GM21576 (cell line): ENCODE results near the gene ZSWIM1.

ENCODE experiments used
- ATAC-seq: cut with Tn5 transposase; IDR thresholded peaks from one replicate; pipeline ENCODE4 v1.9.1; 2021; ENCODE audit warnings: mild to moderate bottlenecking, moderate library complexity; ENCODE audit not compliant: unreplicated experiment

Gene ZSWIM1

GRCh38 chr20:45880988-45881788, at the start of gene ZSWIM1:
ZSWIM1 (plus strand) TSS chr20:45881227; CDS start chr20:45882593, 1,366 bp downstream.
- ATAC-seq, result peak; percentile 99

GRCh38 chr20:45832619-45833018, 48.4 kb upstream of the ZSWIM1 start:
- ATAC-seq, result no peak

GRCh38 chr20:45833030-45833882, 47.8 kb upstream of the ZSWIM1 start, which contains the start of gene SNX21:
SNX21 (plus strand) TSS chr20:45833799; CDS start chr20:45833920, 121 bp downstream.
- no peak for ATAC-seq

- no peak for ATAC-seq
Observed at GRCh38 chr20:45833883-45834796, 46.9 kb upstream of the ZSWIM1 start.

GRCh38 chr20:45834797-45835161, 46.2 kb upstream of the ZSWIM1 start:
- no peak for ATAC-seq

- no peak for ATAC-seq
Observed at GRCh38 chr20:45835329-45835765, 45.7 kb upstream of the ZSWIM1 start.

- ATAC-seq, result no peak
Observed at GRCh38 chr20:45835825-45836224, 45.2 kb upstream of the ZSWIM1 start.

- ATAC-seq, result no peak
Observed at GRCh38 chr20:45836841-45837240, 44.2 kb upstream of the ZSWIM1 start.

GRCh38 chr20:45840700-45841198, 40.3 kb upstream of the ZSWIM1 start:
- ATAC-seq, result no peak

GRCh38 chr20:45841407-45842129, 39.5 kb upstream of the ZSWIM1 start:
- ATAC-seq, result no peak

- ATAC-seq, result no peak
Observed at GRCh38 chr20:45842169-45842812, 38.7 kb upstream of the ZSWIM1 start.

GRCh38 chr20:45843506-45843905, 37.5 kb upstream of the ZSWIM1 start:
- no peak for ATAC-seq

GRCh38 chr20:45845452-45845851, 35.6 kb upstream of the ZSWIM1 start:
- ATAC-seq, result no peak

GRCh38 chr20:45848421-45848820, 32.6 kb upstream of the ZSWIM1 start:
- no peak for ATAC-seq

GRCh38 chr20:45848969-45849582, 32.0 kb upstream of the ZSWIM1 start:
- no peak for ATAC-seq

GRCh38 chr20:45850238-45850637, 30.8 kb upstream of the ZSWIM1 start:
- no peak for ATAC-seq

GRCh38 chr20:45850926-45851325, 30.1 kb upstream of the ZSWIM1 start:
- no peak for ATAC-seq

GRCh38 chr20:45851501-45851900, 29.5 kb upstream of the ZSWIM1 start:
- no peak for ATAC-seq

- no peak for ATAC-seq
Observed at GRCh38 chr20:45852326-45852725, 28.7 kb upstream of the ZSWIM1 start.
